Mesothelial cell of epicardium (in vitro differentiated cells): Measurements from ENCODE around the gene FSHR. TPM values are rescaled to one million over a fixed set of nuclear protein-coding genes. Genes with fewer than 3 reads are reported as not detected.

ENCODE experiments used
- DNase-seq, 2 experiments: peaks; one replicate each; pipeline ENCODE4 v3.0.0; 2021; ENCODE audit warnings: low spot score in 2 of 2; ENCODE audit not compliant: unreplicated experiment in 2 of 2
- H3K27ac Mint-ChIP-seq: 2 replicates; pipeline ENCODE4 v1.8.0; 2021; ENCODE audit warnings: mixed read lengths
- H3K27me3 Mint-ChIP-seq: 2 replicates; pipeline ENCODE4 v1.8.0; 2021; ENCODE audit warnings: low read depth, mixed read lengths
- H3K36me3 Mint-ChIP-seq: 2 replicates; pipeline ENCODE4 v1.8.0; 2021; ENCODE audit warnings: mixed read lengths
- H3K4me1 Mint-ChIP-seq: 2 replicates; pipeline ENCODE4 v1.8.0; 2021; ENCODE audit warnings: mixed read lengths
- H3K4me3 Mint-ChIP-seq: 2 replicates; pipeline ENCODE4 v1.8.0; 2021; ENCODE audit warnings: mild to moderate bottlenecking, moderate library complexity, mixed read lengths
- H3K9me3 Mint-ChIP-seq: 2 replicates; pipeline ENCODE4 v1.8.0; 2021; ENCODE audit warnings: mixed read lengths
- total RNA-seq: library from RNA; stranded (reverse); gene quantifications from 3 replicates; pipeline ENCODE4 v1.2.1, GENCODE V29; 2021
- TF ChIP-seq, protein P1 (sequence below): fragments of 200-600 bp; sonication (generic); IDR thresholded peaks from one replicate; pipeline ENCODE4 v1.5.0; 2021; ENCODE audit warnings: antibody characterized with exemption; ENCODE audit not compliant: unreplicated experiment

Gene FSHR
- total RNA-seq, 1 donor from 2014 or later: not detected

DNA sequence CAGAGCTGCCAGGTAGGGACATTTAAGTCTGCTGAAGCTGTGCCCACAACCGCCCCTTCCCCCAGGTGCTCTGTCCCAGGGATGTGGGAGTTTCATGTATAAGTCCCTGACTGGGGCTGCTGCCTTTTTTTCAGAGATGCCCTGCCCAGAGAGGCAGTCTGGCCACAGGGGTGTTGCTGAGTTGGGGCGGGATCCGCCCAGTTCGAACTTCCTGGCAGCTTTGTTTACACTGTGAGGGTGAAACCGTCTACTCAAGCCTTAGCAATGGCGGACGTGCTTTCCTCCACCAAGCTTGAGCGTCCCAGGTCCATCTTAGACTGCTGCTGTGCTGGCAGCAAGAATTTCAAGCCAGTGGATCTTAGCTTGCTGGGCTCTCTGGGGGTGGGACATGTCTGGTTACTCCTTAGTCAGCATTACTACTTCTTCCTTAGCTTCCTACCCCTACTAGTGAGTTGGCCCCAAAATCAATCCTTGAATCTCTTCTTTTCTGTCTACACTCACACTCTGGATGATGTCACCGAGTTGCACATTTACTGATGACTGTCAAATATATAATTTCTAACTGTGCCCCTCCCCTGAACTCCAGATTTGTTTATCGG lies 31.8 kb upstream of the FSHR start:
- no peaks in the 10 kb centered on the region for H3K36me3 Mint-ChIP-seq
- peaks cover 23% of the 10 kb centered on the region for H3K9me3 Mint-ChIP-seq
- H3K4me1 Mint-ChIP-seq: no peaks in the 10 kb centered on the region
- no peak for DNase-seq
- peaks cover 3% of the 10 kb centered on the region for H3K27me3 Mint-ChIP-seq
- TF ChIP-seq, protein P1, sequence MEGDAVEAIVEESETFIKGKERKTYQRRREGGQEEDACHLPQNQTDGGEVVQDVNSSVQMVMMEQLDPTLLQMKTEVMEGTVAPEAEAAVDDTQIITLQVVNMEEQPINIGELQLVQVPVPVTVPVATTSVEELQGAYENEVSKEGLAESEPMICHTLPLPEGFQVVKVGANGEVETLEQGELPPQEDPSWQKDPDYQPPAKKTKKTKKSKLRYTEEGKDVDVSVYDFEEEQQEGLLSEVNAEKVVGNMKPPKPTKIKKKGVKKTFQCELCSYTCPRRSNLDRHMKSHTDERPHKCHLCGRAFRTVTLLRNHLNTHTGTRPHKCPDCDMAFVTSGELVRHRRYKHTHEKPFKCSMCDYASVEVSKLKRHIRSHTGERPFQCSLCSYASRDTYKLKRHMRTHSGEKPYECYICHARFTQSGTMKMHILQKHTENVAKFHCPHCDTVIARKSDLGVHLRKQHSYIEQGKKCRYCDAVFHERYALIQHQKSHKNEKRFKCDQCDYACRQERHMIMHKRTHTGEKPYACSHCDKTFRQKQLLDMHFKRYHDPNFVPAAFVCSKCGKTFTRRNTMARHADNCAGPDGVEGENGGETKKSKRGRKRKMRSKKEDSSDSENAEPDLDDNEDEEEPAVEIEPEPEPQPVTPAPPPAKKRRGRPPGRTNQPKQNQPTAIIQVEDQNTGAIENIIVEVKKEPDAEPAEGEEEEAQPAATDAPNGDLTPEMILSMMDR: no peak
- no peak overlapping the region for H3K4me3 Mint-ChIP-seq
- no peak overlapping the region for H3K27ac Mint-ChIP-seq

DNA sequence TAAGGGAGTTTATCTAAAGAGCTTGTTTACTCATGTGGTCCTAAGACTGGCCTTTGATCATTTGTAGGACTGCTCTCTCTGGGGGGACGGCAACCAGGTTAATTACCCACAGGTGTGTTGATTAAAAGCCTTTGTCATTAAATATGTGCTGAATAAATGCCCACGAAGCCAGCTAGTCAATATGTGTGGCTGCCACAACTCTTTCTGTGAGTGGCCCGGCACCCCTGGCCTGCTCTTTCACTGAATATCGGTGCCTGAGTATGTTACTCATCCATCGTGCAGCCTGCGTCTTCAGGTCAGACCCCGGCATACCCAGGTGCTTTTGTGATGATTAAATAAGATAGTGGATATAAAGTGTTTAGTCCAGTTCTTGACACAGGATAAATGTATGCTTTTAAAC lies 24.3 kb upstream of the FSHR start:
- H3K36me3 Mint-ChIP-seq: no peaks in the 10 kb centered on the region
- TF ChIP-seq, protein P1: no peak
- H3K27ac Mint-ChIP-seq: no peak overlapping the region
- DNase-seq: no peak
- no peaks in the 10 kb centered on the region for H3K4me1 Mint-ChIP-seq
- H3K27me3 Mint-ChIP-seq: peaks cover 3% of the 10 kb centered on the region
- no peak overlapping the region for H3K4me3 Mint-ChIP-seq
- peaks cover 32% of the 10 kb centered on the region for H3K9me3 Mint-ChIP-seq

DNA sequence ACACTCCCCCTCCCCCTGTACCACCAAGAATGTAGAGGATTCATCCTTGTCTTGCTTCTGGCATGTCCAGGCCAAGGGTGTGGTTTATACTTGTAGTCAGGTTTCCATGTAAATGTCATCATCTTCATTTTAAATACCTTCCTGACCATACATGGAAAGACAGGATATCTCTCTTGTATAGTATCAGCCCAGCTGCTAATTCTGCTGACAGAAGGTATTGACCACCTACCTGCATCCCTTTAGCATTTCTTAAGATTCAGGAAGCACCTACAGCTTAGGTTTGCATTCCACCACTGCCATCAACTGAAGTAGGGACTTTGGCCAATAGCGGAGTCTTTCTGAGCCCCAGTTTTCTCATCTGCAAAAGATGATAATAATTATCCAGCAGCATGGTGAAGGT lies 22.9 kb upstream of the FSHR start:
- Mint-ChIP-seq H3K9me3 (peaks cover 30% of the 10 kb centered on the region), H3K4me3 (no peak overlapping the region)

DNA sequence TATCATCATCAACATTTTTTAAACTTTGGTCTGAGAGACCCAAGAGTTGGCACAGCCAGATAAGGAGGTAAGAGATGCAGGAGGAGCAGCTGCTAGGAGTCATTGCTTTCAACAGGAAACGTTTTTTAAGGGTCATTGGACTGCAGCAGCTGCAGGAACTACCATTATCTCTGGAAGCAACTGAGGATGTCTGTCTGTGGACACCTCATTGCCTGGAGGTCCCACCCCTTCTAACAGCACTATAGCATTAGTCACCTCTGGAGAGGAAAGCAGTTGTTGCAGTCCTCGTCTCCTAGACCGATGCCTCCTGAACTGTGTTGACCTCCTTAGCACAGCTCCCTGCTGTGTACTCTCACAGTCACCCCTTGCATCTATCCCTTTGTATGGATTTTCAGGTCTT lies 21.5 kb upstream of the FSHR start:
- TF ChIP-seq, protein P1: no peak
- Mint-ChIP-seq H3K36me3 (no peaks in the 10 kb centered on the region), H3K4me3 (no peak overlapping the region), H3K27me3 (peaks cover 12% of the 10 kb centered on the region), H3K9me3 (peaks cover 16% of the 10 kb centered on the region), H3K27ac (no peak overlapping the region), H3K4me1 (no peaks in the 10 kb centered on the region)
- DNase-seq: no peak

More for the DNA sequence above, 22.9 kb upstream of the FSHR start:
- Mint-ChIP-seq H3K27me3 (peaks cover 10% of the 10 kb centered on the region), H3K4me1 (no peaks in the 10 kb centered on the region), H3K27ac (no peak overlapping the region), H3K36me3 (no peaks in the 10 kb centered on the region)
- no peak for DNase-seq
- TF ChIP-seq, protein P1: no peak

DNA sequence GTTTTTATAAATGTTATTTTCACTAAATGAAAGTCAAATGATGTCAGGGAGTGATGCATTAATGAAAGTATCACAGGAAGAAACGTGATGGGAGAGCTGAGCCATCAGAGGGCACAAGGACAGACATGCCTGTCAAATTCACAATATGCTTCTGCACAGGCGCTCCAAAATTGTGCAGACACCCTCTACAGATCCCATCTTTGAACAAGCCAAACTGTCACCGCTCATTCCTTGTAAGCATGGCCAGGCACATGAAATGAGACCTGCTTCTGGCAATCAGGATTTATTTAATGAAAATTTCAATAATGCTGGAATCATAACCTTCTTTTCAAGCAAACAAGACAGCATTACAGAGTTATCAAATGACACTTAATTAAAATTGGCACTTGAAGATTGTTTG lies 20.4 kb upstream of the FSHR start:
- TF ChIP-seq, protein P1: no peak
- no peak overlapping the region for H3K4me3 Mint-ChIP-seq
- no peak for DNase-seq
- H3K27me3 Mint-ChIP-seq: peaks cover 12% of the 10 kb centered on the region
- no peak overlapping the region for H3K27ac Mint-ChIP-seq
- H3K4me1 Mint-ChIP-seq: no peaks in the 10 kb centered on the region
- H3K36me3 Mint-ChIP-seq: no peaks in the 10 kb centered on the region
- peaks cover 15% of the 10 kb centered on the region for H3K9me3 Mint-ChIP-seq

DNA sequence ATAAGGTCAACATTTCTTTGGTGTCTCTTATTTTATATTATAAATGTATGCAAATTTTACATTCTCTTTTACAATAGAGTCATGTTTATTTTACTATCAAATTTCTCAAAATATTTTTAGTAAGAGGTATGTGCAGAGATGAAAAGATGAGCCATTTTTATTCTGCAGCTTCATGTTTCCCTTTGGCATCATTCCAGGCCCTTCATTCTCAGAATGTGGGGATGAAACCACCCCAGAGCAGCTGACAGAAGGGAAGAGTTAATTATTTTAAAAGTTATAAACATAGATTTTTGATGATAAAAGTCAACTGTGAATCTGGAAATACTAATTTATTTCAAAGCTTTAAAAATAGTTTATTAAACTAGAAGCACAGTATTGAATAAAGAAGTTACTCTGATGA lies 12.8 kb upstream of the FSHR start:
- no peak for DNase-seq
- H3K9me3 Mint-ChIP-seq: peaks cover 11% of the 10 kb centered on the region

More for the DNA sequence above, 12.8 kb upstream of the FSHR start:
- H3K27me3 Mint-ChIP-seq: peaks cover 2% of the 10 kb centered on the region
- H3K36me3 Mint-ChIP-seq: no peaks in the 10 kb centered on the region
- H3K27ac Mint-ChIP-seq: no peak overlapping the region
- H3K4me1 Mint-ChIP-seq: peaks cover 1% of the 10 kb centered on the region
- TF ChIP-seq, protein P1: no peak
- H3K4me3 Mint-ChIP-seq: no peak overlapping the region
